NCI-H1436 (cell line): ENCODE data around the gene DAB2IP.
"Not testable (repeated sequence)": the region's sequence is repeated elsewhere in the genome, so short reads cannot be mapped to it uniquely, and the experiment has no call there.

Experiments
- DNase-seq: peaks from one replicate; lab custom pipeline; 2025; lab: John Stamatoyannopoulos, UW

DAB2IP gene

GRCh38 chr9:121727295-121728020 lies 76.0 kb downstream of the DAB2IP start:
- DNase-seq, result no peak

DNA sequence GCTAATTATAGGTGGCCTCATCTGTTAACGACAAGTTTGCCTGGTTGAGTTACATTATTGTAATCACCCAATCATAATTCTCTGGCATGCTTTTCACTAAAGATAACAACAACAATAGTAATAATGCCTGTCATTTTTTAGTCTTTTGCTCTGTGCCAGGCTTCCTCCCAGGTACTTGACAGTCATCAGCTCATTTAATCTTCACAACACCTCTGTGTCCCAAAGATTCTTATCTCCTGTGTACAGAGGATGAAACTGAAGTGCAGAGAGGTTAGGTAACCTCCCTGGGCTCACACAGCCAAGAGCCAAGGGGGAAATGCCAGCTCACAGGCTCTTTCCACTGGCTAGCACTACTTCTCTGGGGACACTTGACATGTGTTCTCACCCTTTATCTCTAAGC lies 77.5 kb downstream of the DAB2IP start:
- DNase-seq, result no peak

DNA sequence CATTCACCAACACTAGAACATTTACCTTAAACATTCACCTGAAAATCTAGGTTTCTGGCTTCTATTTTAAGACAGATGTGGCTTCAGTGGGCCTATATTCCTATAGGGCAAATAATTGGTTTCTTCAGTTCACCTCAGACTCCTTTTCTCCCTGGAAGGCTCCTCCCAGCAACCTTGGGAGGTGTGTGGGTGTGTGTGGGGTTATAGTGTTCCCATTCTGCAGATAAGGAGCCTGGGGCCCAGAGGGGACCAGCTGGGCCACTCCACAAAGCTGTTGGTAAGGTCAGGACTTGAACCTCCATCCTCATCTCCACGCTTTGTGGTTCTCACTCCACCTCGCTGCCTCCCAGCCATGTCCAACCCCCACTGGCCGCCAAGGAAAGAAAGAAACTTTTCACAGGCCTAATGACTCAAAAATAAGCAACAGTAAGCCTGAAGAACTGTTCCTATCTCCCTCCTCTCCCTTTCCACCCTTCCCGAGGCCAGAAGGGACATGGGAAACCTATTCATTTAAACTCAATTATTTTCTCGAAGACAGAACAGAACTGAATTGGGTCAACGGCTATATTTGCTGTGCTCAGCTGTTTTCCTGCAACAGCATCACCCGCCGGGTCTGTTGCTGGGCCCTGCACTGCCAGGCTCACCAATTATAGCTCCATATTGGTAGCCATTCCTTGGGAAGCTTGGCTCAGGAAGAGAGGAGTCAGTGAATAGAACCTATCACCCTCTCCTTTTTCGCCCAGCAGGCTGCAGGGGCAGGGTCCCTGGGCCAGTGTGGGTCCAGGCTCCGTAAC lies 78.5 kb downstream of the DAB2IP start:
- no peak for DNase-seq

GRCh38 chr9:121731090-121731489 lies 79.7 kb downstream of the DAB2IP start:
- no peak for DNase-seq

DNA sequence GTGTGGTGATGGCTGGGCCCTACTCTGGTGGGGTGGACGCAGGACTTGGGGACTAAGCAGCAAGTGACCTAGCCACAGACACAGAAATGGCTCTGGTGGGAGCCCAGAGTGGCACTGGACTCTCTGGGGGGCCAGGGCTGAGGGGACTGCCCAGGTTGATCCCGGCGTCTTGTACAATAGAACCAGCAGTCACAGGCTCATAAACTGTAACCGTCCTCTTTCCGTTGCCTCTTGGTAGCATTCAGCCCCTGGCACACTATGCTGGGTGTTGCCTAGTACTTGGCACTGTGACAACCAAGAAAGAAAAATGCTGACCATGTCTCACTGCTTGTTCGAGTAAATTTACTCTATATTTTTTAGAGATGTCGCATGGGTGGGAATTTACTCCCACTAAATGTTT lies 80.5 kb downstream of the DAB2IP start:
- no peak for DNase-seq

- DNase-seq, result no peak
These were observed 81.0 kb downstream of the DAB2IP start for GRCh38 chr9:121732389-121732788.

DNA sequence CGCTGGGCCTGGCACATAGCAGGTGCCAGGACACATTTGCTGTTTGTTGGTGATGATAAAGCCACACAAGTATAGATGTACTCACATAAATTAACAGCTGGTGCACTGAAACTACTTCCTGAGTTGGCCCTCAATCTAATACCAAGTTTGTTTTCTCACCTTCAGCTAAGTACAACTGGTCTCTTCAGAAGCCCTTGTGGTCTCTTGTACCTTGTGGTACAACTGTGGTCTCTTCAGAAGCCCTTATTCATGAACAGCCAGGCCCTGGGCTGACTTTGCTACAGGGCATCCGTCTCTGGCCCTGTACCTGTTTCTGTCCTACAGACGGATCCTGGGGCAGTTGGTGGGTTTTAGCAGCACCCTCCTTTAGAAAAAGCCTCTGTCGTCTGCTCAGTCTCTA lies 81.5 kb downstream of the DAB2IP start:
- DNase-seq, result no peak

DNA sequence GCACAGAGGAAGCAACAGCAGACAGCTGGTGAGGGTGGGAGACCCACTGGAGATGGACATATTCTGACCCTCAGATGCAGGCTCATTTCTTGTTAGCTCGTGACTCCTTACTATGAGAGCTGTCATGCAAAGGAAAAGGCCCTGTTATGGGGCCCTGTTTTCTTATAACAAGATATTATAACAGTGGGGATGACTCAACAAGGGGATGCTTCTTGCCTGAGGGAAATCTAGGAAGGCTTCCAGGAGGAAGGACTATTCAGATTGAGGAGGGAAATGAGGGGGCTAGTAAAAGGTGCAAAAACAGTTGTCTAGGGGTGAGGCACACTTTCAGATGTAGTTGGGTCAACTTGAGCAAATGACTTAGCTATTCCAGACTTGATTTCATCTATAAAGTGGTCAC lies 83.0 kb downstream of the DAB2IP start:
- no peak for DNase-seq

DNA sequence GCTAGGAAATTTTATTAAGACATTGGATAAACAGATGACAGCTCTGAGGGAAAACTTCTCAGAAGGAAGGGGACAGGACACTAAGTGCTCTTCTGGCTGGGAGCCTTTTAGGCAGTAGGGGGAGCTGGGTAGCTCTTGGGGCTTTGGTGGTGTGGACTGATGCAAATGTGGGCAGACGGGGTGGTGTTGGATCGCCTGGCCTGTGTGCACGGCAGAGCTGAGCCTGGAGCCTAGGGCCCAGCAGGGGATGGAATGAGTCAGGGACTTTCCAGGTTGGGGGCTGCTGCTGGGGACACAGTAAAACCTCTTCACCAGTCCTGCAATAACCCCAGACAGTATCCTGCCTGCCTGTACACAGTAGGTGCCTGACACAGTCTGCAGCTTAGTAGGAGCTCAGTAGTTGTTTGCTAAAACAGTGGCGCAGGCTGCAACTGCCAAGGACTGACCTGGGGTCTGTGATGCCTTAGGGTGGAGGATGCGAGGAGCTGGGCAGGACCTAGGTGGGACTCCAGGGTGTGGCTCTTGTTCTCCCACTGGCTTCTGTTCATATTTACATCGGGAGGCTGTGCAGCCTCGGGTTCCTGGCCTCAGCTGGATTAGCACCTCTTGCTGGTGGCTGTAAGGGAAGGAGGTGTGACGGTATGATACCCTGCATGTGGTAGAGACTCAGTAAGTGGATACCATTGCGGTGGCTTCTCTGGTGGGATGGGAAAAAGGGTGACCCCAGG lies 83.8 kb downstream of the DAB2IP start:
- DNase-seq, result no peak

DNA sequence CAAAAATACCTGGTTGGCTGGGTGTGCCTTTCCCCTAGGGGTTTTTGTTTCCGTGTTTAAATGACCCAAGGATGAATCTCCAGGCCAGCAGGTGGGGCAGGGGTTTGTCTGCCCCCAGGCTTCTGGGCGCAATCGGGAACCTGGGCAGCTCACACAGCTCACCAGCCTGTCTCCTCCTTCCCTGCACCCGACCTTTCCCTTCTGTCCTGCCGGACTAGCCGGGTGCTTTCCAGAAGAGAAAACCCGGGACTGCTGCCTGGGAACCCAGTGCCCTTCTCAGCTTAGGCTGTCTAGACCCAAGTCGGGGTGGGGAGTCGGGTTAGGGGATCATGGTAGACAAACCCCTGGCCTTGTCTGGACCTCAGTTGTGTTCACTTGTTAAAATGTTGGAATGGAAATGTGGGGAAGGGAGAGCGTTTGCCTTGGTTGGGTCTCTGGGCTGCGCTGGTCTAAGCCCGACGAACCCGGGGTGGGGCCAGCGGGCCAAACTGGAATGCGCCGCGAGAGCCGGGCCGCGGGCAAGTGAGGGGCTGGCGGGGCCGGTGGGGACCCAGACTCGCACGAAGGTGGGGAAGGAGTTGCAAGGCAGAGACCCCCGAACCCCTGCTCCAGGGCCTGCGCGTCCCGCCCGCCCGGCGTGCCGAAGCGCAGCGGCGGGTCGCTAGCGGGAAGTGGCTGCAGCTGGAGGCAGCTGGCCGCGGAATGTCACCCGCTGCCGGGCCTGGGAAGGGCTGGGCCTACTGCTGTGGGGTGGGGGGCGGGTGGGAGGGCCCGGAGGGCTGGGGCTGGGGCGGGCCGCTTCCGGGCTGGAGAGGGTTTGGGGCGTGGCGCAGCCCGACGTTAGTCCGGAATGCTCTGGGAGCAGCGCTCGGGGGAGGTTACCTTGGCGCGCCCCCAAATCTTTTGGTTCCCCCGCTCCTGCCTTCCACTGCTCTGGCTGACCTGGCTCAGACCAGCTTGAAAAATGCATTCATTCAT lies 84.6 kb downstream of the DAB2IP start:
- no peak for DNase-seq

DNA sequence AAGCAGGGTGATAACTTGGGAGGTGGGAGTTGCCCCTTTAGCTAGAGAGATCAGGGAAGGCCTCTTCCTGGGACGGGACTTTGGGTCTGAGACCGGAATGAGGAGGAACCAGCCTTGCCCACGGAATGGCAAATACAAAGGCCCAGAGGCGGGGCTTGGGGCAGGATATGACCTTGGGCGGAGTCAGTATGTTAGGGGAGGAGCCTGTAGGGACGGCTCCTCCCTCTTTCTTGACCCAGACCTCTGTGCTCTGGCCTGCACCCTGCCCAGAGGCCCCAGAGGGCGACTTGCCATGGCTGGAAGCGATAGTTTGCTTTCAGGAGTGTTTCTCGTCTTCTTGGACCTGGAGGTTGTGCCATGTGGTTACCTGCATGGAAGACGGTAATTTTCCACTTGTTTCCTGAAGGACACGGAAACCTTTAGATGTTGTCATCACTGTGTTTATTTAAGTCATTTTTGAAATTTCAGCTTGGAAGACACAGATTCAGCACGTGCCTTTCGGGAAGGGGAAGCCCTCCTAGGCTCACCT lies 85.6 kb downstream of the DAB2IP start:
- no peak for DNase-seq

DNA sequence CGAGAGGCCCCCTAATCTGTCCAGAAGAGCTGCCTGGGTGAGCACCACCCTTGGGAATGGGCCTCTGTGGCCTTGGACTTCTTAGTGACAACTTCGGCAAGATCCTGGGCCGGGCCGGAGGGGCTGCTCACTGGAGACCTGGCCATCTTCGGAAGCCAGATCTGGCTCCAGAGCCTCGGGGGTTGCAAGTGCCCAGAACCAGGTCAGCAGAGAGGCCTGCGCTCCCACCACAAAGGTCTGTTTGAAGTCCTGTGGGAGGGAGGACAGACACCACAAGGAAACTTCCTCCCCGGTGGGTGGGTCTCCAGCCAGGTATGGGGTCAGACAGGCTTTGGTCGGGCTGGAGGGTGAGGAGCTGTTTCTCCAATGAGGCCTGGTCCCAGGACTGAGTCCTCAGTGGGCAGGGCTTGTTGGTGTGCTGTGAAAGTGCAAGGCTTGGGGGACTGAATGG lies 86.1 kb downstream of the DAB2IP start:
- no peak for DNase-seq

DNA sequence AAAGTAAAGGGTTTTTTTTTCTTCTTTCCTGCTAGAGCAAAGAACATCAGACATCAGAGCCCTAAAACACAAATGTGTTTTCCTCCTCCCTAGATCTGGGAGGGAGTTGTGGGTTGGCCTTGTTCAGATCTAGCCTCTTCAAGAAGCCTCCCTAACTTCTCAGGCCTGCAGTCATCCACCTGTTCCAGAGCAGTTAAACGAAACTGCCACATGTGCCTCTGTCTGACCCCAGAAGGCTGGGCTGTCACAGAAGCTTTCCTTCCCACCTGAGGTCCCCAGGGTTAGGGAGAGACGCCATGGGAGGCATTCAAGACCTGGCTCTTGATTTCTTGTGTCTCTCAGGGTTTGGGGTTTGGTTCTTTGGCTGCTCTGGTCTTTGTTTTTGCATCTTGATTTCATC lies 87.0 kb downstream of the DAB2IP start:
- DNase-seq, result no peak

DNA sequence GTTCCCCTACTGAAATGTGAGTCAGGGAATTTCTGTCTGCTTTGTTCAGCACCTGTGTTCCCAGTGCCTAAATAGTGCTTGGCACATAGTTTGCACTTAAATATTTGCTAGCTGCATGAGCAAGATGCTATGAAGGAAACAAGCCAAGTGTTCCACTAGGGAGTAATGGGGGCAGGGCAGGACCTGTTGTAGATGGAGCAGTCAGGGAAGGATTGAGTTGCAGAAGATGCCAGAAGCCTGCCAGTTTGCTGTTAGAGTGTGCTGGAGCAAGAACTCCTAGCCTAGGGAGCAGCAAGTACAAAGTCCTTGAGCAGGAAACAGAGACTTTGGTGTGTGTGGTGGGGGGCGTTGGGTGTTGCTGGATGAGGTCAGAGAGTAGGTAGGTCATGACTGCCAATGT lies 87.5 kb downstream of the DAB2IP start:
- DNase-seq, result no peak

DNA sequence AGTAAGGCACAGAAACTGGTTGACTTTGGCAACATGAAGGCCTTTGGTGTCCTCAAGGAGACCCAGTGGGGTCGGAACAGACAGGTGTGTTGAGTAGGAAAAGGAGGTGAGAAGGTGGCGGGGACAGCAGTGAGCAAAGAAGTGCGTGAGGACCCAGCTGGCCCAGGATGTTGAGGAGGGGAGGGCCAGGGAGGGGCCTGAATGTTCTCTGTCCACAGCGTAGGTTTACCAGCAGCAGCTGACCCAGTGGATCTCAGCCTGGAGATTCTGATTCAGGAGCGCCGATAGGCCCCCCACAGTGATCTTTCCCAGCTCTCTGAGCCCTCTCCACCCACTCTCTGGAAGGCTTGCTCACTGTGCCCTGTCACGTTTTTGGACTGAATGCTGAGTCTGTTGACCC lies 88.5 kb downstream of the DAB2IP start:
- no peak for DNase-seq

DNA sequence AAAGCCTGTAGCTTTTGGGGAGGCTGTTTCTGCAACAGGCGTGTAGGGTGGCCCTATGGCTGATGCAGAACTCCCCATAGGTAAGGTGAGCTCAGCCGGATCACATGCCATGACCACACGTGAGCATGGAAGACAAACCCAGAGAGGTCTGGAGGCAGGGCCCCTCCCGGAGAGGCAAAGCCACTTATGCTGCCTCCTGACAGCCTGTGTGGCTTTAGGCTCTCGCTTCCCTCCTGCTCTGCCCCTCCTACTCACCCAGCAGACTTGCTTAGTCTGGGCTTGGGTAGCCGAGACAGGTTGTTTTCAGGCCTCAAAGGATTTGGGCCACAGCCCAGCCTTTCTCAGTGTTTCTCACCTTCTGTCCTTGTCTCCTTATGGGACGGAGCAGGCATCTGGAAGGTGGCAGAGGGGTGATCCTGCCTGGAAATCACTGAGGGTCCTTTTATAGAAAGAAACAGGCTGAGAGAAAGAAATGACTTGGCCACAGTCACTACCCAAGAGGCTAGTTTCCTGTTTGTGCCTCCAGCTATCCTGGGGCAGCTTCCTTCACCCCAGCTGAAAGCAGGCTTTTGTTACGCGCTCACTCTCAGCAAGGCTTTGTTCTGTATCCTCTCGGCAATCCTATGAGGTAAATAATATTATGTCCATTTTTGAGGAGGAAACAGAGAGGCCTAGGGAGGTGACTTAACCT lies 89.9 kb downstream of the DAB2IP start:
- DNase-seq, result no peak

GRCh38 chr9:121741919-121742283 lies 90.5 kb downstream of the DAB2IP start:
- DNase-seq, result not testable (repeated sequence)

DNA sequence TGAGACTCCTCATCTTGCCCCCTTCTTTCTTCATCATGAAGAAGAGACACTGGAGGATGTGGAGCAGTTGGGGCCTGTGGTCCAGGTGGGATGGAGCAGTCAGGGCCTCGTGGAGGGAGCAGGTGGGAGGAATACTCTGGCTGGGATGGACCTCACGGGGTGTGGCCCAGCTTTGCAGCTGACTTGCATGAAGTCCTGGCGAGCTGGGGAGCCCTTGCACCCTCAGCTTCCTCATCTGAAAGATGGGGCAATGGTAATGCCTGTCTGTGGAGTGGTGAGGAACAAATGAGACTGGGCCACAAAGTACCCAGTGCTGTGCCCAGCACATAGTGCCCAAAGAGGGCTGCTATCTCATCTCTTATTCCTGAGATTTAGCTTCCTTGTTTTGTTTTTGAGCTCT lies 91.5 kb downstream of the DAB2IP start:
- DNase-seq, result no peak

DNA sequence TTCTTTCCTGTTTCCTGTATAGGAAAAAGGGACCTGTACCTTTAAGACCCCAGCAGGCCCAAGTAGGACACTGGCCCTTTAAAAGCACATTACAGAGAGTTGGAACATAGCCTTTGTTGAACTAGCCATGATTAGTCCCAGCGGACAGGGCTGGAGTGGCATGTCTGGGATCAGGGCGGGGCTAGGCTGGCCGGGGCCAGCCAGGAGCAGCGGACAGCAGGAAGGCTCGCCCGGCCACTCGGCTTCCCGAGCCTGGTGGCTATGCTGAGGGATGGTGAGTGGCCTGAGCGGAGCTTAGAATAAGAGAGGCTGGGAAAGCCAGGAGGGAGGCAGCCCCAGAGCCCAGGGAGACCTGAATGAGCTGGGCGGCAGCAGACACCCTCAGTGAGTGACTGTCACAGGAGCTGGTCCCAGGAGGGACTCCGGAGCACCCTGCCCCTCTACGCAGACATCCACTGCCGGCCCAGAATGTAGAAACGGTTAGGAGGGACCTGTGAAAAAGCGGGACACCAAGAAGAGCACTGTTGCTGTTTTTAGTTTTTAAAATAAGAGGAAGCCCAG lies 92.1 kb downstream of the DAB2IP start:
- DNase-seq, result peak; percentile 17

DNA sequence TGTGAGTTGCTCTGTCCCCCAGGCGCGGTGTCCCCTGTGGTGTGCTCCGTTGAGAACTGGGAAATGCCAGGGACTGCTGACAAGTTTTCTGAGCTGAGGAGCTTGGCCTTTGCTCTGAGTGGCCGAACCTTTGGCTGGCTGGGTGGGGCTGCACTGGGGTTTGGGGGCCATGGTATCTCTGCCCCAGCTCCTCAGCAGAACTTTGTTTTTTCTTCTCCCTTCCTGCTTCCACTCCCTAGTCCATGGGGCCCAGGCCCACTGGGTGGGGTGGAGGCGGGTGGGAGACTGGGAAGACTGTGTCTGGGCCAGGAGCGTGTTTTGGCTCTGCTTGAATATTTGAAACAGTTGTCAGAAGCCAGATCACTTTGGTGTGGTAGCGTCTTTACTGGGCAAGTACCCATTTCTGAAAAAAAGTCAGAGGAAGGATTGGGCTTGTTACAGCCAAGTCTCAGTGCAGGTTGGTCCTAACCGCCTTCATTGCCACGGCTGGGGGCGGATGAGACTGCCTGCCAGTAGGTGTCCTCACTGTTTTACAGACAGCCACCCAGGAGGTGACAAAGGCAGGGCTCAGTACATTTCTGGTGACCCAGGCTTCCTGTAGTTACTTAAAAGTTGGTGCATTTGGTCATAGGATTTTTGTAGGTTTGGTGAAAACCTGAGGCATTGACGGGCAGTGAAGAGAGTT lies 92.7 kb downstream of the DAB2IP start:
- peak; percentile 16 for DNase-seq
